Fibroblast of skin of right quadriceps (primary cell): Measurements from ENCODE around the gene ZNF367.
A peak's percentile ranks its signal among the peaks of the same experiment; 100 is the strongest.
"Not testable (repeated sequence)": the region's sequence is repeated elsewhere in the genome, so short reads cannot be mapped to it uniquely, and the experiment has no call there.

Experiments used
- DNase-seq: peaks from one replicate; pipeline ENCODE4 v3.0.0-alpha.2; 2013

ZNF367 gene

GRCh38 chr9:96360523-96360922 is 57.6 kb downstream of the ZNF367 start:
- DNase-seq: not testable (repeated sequence)

GRCh38 chr9:96350866-96351265 is 67.3 kb downstream of the ZNF367 start:
- DNase-seq: no peak

- DNase-seq: no peak
Observed at GRCh38 chr9:96348261-96348660, 69.9 kb downstream of the ZNF367 start.

GRCh38 chr9:96345551-96345950 is 72.6 kb downstream of the ZNF367 start:
- no peak for DNase-seq

GRCh38 chr9:96344458-96345180 is 73.6 kb downstream of the ZNF367 start:
- peak; percentile 87 for DNase-seq

- DNase-seq: no peak
Observed at GRCh38 chr9:96343515-96344360, 74.4 kb downstream of the ZNF367 start.

GRCh38 chr9:96342571-96343245 is 75.5 kb downstream of the ZNF367 start:
- DNase-seq: no peak

- no peak for DNase-seq
Observed at GRCh38 chr9:96340707-96341106, 77.5 kb downstream of the ZNF367 start.

- DNase-seq: no peak
Observed at GRCh38 chr9:96338299-96338698, 79.9 kb downstream of the ZNF367 start.
